Endometrium (tissue), 2 donors: Measurements from ENCODE around the gene GRHL1.

Experiments
- FAIRE-seq: peaks from 2 replicates; lab custom pipeline; 2012; peaks lifted over from hg19 to GRCh38; lab: Jason Lieb, UNC
- donor health status: control.
- donor health status: control.

The GRHL1 gene

DNA sequence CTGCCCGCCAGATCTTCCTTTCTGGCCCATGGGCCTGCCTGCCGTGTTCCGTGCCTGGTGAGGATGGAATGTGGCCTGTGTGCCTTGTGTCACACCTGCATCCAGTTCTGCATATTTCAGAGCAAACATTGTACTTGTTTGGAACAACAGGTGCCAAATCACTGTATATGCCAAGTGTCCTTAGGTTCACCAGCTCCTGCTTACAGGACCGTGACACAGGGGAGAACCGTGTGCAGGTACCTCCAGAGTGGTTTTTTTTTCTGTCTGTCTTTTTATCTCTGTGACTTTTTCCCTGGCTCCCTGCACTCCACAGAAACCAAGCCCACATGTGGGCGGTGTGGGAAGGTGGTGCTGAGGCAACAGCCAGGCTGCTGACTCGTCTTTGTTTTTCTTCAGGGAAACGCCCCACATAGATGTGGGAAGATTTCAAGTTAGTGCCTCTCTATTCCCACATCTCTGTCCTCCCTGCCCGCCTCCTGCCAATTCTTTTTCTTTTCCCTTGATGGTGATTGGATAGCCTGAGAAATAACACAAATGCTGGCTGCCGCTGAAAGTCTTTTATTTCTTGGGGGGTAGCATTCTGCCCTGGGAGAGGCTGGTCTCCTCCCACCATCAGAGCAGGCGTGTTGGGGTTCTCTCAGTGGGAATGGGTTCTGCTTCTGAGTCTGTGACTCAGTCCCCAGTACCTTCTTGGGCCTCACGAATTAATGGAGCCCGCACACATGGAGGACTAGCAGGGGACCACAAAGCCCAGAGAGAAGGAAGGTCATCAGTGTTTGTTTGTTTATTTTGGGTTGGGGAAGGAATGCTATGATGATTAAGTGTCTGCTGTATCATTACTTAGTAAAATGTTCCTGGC lies 21.4 kb downstream of the GRHL1 start:
- no peak for FAIRE-seq

DNA sequence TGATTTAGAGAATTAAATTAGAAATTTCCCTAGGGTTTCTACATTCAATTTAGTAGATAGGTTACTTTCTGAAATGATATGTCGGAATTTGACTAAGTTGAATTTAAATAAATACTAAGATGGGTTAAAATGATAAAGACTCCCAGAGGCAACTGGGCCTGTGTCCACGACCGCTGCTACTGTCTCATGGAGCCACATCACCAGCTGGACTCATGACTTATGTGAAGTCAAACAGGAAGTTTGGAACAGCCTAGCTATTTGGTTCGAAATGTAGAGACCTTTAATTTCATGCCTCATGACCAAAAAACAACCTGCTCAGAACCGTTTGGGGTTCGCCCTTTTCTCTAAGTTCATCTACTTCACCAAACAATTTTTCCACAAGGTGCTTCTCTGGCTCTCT lies 22.2 kb downstream of the GRHL1 start:
- FAIRE-seq: no peak

DNA sequence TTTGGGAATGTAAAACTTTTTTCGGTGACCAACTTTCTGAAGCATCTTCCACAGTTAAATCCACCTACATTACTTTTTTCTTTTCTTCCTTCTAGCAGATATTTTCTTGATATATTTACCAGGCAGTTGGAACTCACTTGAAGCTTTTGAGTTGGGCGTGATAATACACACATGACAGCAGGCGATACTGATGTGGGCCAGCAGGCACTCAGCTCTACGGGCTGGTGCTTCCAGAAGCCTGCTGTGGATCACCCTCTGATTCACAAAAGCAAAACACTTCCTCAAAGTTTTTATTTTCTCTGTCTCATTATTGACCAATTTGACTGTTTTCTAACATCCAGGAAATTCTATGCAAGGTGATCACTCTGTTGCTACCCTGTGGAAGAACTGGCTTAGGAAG lies 22.9 kb downstream of the GRHL1 start:
- FAIRE-seq: no peak

DNA sequence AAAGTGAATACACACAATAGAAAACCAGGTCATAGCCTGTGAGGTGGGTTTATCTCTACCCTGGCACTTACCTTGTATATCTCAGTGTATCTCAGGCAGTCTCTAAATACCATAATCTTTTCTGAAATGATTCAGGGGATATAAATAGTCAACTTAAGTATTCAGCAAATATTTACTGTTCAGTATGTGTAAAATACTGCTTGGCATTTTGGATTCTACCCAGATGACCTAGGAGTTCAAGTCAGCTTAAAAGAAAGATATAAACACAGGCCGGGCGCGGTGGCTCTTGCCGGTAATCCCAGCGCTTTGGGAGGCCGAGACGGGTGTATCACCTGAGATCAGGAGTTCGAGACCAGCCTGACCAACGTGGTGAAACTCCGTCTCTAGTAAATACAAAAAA lies 23.8 kb downstream of the GRHL1 start:
- FAIRE-seq: no peak

DNA sequence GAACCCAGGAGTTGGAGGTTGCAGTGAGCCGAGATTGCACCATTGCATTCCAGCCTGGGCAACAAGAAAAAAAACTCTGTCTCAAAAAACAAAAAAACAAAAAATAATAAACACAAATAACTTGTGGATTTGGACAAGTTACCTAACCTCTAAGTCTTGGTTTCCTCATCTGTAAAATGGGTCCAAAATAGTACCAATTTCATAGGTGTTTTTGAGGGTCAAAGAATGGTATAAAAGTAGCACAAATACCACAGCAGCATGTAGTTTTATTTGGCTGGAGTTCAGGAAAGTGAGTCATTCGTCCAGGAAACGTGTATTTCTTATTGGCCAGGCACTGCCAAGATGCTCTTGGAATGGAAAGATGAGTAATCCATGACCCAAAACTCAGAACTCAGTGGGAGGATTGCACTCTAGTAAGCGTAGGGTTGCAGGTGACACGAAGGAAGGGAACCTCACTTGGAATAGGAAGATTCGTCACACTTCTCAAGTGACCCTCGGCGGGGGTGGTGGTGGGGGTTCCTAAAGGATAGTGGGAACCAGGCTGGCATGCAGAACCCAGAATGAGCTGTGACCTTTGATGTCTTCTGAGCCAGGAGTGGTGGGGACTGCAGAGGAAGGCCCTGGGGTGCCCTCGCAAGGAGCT lies 24.4 kb downstream of the GRHL1 start:
- no peak for FAIRE-seq

DNA sequence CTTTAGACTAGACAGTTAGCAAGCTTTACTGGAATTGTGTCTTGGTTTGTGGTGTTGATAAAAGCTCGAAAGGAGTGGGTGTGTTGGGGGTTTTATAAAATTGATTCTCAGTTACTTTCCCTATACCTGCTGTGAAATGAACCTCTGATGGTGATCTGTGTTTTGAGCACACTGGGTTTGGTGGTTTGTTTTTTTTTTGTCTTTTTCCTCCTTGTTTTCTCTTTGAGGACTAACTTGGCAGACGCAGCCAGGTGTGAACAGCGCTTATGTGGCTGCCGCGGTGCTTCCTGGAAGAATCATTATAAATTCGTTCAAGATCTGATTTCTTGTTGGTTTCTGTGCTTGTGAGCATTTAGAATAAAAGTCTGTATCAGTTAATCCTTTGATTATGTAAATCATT lies 28.5 kb downstream of the GRHL1 start:
- FAIRE-seq: no peak

DNA sequence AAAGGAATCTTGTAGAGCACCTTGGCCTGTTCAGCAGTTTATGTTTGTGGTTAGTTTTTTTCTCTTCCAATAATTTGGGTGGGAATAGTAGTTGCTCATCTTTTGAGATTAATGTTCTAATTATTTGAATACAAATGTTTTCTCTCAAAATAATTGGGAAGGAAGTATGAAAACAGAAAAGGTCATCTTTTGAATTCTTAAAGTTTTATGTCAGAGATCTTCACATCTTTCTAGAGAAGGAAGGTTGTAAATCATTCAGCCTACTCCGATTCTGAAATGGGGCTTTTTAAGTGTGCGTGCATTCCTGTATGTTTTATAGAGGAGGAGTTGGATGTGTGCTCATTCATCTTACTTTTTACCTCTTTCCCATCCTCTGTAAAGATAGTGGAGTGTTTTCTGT lies 29.0 kb downstream of the GRHL1 start:
- FAIRE-seq: no peak

DNA sequence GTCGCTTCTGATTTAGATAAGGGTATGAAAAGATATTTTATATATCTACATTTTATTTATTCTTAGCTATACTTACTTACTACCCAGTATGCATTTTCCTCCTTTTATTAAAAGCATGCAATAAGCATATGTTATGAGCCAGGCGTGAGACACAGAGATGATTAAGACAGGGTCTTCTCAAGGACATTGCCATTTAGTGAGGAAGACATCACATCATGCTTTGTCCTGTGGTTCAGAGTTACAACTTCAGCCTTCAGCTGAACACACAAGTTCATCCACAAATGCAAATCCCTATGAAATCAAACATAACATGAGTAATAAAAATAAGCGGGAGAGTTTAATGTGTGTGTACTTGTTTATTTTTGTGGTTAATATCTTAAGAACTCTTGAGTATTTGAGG lies 30.2 kb downstream of the GRHL1 start:
- no peak for FAIRE-seq

DNA sequence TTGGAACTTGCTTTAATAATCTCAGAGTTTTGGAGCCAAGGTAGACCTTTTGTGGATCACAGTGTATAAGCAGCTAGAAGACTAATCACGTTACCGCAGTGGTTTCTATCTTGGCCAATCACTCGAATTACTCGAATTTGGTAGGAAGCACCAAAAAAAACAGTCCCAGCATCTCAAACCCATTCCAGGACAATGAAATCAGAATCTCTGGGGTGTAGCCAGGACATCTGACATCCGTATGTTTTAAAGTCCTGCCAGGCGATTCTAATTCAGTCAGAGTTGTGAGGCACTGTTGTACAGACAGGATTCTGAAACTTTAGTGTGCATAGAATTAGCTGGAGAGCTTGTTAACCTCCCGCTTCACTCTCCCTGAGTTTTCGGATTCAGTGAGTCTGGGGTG lies 30.8 kb downstream of the GRHL1 start:
- FAIRE-seq: peak; percentile 18

DNA sequence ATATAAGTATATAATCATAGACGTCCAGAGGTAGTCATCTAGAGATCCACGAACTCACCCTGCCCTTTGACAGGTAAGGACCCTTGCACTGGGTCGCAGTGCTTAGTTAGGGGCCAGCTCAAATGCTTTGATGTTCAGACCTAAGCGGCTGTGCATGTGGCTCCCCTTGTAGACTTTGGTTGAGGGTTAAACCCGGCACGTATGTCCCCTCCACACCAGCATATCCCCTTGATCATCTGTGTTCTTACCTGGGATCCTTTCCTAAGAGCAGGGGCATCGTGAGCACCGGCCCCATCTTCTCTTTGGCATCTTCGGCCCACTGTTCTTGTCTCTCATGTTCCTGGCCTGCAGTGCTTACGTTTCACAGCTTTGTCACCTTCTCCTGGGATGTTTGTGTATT lies 31.4 kb downstream of the GRHL1 start:
- FAIRE-seq: no peak

DNA sequence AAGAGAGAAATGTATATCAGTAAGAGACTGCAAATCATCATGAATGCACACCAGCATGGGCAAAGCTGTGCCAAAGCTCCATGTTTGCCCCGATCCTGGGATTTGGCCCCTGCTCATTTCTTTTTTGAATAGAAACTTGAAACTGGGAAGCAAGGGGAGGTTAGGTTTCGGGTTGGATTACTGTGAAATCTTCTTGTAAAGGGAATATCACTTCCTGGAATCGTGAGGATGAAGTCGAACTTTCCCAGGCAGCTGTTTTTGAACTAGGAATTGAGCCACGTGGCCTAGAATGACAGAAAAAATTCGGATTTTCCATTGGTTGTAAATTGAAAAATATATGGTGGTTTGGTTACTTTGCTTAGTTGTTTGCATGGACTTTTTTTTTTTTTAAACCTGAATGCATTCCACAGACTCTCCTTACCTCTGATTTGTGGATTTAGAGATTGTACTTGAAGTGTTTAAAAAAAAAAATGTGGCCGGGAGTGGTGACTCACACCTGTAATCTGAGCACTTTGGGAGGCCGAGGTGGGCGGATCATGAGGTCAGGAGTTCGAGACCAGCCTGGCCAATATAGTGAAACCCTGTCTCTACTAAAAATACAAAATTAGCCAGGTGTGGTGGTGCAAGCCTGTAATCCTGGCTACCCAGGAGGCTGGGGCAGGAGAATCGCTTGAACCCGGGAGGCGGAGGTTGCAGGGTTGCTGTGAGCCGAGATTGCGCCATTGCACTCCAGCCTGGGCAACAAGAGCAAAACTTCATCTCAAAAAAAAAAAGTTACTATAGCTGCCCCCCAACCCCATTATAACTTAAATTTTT lies 32.1 kb downstream of the GRHL1 start:
- FAIRE-seq: no peak

DNA sequence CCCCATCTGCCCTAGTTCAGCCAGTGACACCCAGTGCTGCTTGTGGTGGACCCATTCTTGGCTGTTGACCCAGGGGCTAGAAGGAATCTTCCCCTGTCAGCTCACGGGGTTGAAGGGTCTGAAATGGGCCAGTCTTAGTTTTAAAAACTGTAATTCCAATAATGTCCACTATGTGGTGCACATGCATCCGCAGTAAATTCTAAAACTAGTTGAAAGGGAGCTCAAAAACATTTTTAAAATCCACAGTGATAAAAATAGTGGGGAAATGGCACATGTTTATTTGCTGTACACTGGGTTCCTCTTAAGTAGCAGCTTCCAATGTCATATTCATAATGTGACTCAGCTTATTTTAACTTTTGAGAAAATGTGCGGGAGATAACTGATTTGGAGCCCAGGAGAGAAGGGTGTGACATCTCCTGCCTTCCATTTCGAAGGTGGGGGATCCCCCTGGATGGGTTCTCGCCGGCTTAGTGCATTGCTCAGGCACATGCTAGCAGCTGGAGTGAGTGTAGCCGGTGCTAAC lies 32.8 kb downstream of the GRHL1 start:
- FAIRE-seq: no peak

DNA sequence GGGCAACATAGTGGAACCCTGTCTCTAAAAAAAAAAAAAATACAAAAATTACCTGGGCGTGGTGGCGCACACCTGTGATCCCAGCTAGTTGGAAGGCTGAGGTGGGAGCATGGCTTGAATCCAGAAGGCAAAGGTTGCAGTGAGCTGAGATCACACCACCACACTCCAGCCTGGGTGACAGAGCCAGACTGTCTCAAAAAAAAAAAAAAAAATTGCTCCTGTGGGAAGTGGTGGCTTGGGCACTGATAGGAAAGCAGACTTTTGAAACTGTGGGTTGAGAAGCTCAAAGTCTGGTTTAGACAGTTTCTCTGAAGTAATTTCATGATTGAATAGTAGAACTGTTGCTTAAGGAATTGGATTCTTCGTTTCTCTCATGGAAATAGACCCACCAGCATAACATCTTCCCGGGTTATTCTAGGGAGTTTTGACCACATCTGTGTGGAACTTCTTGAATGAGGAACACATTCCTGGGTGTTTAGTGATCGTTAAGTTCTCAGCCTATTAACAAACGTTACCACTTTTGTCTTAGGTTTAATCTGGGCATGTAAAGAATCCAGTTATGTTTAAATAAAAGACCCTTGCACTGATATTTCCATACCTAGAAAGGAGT lies 33.5 kb downstream of the GRHL1 start:
- FAIRE-seq: no peak

DNA sequence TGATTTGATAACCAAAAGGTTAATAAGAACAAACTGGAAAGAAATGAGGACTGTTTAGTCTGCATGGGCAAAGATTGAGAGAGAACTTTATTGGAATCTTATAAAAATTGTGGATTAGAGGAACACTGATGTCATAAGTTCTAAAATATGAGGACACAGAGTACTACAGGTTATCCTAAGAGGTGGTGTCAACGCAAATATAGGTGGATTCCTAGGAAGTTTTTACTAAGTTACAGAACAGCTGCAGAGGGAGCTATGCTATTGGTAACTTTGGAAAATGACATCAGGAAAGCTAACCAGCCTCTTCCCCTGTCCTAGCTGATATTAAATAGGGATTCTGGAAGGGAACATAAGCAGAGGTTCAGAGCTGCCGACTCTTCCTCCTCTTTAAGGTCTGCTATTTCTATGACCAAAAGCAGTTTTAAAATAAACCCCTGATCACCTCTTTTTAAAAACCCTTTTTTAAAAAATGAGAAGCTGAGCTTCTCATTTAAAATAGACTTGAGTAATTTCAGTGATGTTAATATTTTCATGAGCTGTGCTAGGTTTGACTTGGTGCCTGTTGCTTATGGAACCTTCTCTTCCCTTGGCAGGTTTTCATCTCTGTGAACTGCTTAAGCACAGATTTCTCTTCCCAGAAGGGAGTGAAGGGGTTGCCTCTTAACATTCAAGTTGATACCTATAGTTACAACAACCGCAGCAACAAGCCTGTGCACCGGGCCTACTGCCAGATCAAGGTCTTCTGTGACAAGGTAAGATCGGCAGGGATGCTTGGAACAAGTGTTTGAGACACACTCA lies 34.2 kb downstream of the GRHL1 start:
- no peak for FAIRE-seq

DNA sequence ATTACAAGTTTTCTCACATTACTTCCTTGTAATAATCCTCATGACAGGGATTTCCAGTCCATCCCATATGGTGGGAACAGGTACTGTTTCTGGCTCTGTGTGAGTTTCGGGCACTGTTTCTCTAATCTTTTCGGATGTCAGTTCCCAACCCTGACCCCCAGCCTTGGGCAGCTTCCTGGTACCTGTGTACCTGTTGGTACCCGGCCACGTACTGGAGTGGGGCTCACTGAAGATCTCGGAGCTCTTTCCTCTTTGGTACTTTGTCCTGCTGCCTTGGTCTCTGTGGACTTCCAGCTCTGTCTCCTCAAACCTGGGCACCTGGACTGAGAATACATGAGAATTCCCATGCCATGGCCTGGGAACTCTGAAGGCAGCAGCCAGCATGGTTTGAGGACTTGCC lies 36.8 kb downstream of the GRHL1 start:
- no peak for FAIRE-seq

DNA sequence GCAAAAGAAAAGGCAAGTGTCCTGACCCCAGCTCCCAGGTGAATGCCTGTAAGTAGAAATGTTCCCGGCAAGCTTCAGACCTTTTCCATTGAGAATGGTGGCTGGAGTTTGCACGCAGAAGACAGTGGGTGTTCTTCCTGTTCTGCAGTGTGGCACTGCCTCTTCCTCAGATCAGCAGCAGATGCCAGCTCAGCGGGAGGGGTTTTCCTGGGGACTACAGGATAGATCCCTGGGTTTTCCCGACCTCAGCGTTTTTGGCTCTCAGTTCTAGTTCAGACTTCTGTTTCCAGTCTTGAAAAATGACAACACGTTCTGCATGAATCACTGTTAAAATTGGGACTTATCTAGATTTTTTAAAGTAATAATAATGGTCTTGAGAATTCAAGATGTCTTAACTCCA lies 39.2 kb downstream of the GRHL1 start:
- no peak for FAIRE-seq

DNA sequence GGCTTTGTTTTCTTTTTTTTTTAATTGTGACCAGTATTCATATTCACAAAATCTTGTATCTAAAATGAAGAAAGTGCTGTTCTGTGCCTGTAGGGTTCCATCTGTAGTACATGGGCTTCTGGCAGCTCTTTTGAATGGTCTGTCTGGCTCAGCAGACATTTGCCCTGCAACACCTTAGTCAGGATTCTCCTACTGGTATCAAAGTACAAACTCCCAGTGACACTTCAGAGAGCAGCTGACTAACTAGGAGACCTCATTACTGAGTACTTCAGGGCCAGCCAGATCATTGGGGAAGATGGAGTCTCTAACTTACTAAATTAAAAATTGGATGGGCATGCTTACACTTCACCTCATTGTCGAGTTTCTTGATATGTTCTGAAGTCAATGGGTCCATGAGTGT lies 39.7 kb downstream of the GRHL1 start:
- no peak for FAIRE-seq

DNA sequence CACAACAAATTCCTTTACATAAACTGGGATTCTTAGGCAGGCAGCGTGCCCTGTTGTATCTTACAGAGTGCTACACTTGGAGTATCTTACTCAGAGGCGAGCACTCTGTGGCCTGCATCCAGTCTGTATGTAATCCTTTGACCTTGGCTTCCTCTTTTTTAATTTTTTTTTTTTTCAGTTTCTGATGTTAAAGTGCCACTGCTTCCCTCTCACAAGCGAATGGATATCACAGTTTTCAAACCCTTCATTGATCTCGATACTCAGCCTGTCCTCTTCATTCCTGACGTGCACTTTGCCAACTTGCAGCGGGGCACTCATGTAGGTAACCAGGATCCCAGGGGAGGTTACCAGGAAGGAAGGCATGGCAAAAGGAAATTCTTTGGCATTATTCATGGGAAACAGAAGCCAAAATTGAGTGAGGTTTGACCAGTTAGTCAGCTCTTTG lies 40.4 kb downstream of the GRHL1 start:
- no peak for FAIRE-seq

DNA sequence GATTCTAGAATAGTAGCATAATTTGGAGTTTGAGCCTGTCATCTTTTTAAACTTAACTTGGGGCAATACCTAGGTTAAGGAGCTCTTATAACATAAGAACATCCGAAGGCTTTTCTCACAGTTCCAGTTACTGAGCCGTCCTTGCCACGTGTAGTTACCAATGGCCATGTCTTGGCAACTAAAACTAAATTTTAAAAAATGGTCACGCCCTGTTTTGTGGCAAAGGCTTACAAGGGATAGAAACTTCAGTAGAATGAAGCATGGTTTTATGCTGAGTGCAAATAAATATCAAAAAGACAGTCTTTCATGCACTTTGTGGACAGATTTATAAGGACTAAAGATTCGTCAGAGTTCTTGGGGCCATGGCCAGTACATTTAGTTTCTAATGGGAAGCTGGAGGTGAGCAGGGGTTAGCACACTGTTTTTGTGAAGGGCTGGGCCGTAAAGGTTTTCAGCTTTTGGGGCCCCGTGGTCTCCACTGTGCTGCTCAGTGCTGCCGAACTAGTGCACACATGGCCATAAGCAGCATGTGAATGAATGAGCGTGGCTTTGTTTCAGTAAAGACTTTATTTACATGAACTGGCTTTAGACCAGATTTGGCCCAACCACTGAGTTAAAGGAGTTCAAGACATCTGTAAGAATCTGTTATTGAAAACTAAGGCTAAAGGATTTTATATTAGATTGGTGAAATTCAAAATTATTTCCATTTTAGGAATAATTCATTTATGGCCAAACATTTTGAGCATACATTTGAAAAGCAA lies 41.1 kb downstream of the GRHL1 start:
- FAIRE-seq: no peak

DNA sequence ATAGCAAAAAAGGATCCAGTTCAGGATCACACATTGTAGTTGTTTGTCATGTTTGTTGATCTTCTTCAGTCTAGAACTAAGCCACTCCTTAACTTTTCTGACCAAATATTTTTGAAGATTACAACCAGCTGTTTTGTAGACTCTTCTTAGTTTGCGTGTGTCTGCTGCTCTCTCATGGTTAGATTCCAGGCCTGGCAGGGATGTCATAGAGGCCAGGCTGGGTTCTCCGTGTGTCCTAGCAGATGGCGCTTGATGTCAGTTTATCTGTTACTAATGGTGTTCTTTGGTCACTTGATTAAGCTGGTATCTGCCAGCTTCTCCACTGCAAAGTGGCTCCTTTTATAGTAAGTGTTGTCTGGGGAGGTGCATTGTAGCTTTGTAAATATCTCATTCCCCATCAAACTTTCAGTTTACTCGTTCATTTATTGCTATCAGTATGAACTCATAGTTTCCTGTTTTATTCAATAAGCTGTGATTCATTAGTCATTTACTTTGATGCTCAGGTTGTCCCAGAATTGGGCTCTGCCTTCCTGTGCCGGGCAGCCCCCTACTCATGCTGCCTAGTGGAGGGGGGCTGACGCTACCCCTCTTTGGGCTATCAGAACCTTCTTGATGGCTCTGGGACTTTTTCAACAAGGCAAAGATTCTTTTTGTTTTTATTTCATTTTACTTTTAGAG lies 42.1 kb downstream of the GRHL1 start:
- no peak for FAIRE-seq
